H1 (cell line): ENCODE results near the gene LHX2. TPM values are rescaled to one million over a fixed set of nuclear protein-coding genes. Genes with fewer than 3 reads are reported as not detected.

Source experiments
- EGR1 ChIP-seq: IDR thresholded peaks from 2 replicates; pipeline ENCODE4 v1.6.1; 2011; ENCODE audit warnings: low read depth, low read length, borderline replicate concordance
- EP300 ChIP-seq, 2 experiments: IDR thresholded peaks; 1 replicate in 1 of 2; 2 replicates in 1 of 2; pipeline ENCODE4 v1.6.1; 2011 to 2012; ENCODE audit warnings: low read depth in 2 of 2, low read length in 2 of 2, mild to moderate bottlenecking in 2 of 2, borderline replicate concordance in 1 of 2, inconsistent platforms in 1 of 2, moderate library complexity in 1 of 2
- GTF2F1 ChIP-seq: IDR thresholded peaks from 2 replicates; pipeline ENCODE4 v1.6.1; 2012; ENCODE audit warnings: low read depth, low read length, improper control_type of control experiment, borderline replicate concordance
- JUN ChIP-seq: IDR thresholded peaks from 2 replicates; pipeline ENCODE4 v1.6.1; 2011; ENCODE audit warnings: low read depth, mild to moderate bottlenecking, improper control_type of control experiment, low read length
- SUZ12 ChIP-seq: fragments of 200-600 bp; sonication (generic); IDR thresholded peaks from 2 replicates; pipeline ENCODE4 v1.6.1; 2012; ENCODE audit warnings: mild to moderate bottlenecking, inconsistent platforms, low read length, moderate library complexity, mixed read lengths
- polyA plus RNA-seq, 7 experiments: library from polyadenylated mRNA; depleted of rRNA in 3 of 7; stranded (reverse) in 5 of 7; unstranded in 2 of 7; fragments of >200 nt in 5 of 7; fragments of 200-250 nt in 2 of 7; gene quantifications; 1 replicate in 5 of 7; 2 replicates in 1 of 7; 4 replicates in 1 of 7; pipeline versions ENCODE4 v1.2.1 to v1.2.3, GENCODE V29; 2011 to 2013; ENCODE audit warnings: missing spikeins in 2 of 7, mixed read lengths in 2 of 7
- total RNA-seq: library from RNA; stranded (reverse); fragmentation: NEBNext Ultra II Directional; extraction: Animal tissue kit (Norgen Biotek cat#: 25700); gene quantifications from 2 replicates; pipeline ENCODE4 v1.2.1, GENCODE V29; 2021
- TF ChIP-seq, protein P1 (sequence below): IDR thresholded peaks from 2 replicates; pipeline ENCODE4 v1.6.1; 2012; ENCODE audit warnings: inconsistent platforms

LHX2 gene
- total and polyA plus RNA-seq, 2 of the 8 experiments (the other 6 are each of a cell fraction or from before 2014, with no cell fraction given), result 0.11 to 0.86 TPM

DNA sequence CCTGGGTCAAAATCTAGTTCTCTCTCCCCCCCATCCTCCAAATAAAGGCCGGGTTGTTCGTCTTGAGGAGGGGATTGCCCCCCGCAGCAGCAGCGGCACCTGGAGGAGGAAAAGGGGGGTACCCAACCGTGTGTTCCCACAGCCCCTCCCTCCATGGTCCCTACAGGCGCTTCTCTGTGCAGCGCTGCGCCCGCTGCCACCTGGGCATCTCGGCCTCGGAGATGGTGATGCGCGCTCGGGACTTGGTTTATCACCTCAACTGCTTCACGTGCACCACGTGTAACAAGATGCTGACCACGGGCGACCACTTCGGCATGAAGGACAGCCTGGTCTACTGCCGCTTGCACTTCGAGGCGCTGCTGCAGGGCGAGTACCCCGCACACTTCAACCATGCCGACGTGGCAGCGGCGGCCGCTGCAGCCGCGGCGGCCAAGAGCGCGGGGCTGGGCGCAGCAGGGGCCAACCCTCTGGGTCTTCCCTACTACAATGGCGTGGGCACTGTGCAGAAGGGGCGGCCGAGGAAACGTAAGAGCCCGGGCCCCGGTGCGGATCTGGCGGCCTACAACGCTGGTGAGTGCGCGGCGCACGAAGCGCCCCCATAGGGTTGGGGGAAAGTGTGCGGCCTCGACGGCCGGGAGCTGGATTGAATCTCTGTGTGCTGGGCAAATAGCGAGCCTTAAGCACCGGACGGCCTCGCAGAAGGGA is 3.5 kb downstream of the LHX2 start (continued):
- TF ChIP-seq, protein P1, sequence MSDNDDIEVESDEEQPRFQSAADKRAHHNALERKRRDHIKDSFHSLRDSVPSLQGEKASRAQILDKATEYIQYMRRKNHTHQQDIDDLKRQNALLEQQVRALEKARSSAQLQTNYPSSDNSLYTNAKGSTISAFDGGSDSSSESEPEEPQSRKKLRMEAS, result peak; percentile 71
- TF ChIP-seq EGR1, result 0 out of 2 replicates have a peak, but pooled peaks have one; percentile 4
- TF ChIP-seq SUZ12, result peak; percentile 100
- no peak for TF ChIP-seq EP300 (IDR thresholded peaks at IDR 0.05; ENCODE audit: borderline replicate concordance in 1 of 2, low read depth in 2 of 2, low read length in 2 of 2)
- no peak for TF ChIP-seq GTF2F1
- no peak for TF ChIP-seq JUN
- TF ChIP-seq, all 59 proteins: peak for 6
